Measurements from ENCODE around the gene PRR18.

DNA sequence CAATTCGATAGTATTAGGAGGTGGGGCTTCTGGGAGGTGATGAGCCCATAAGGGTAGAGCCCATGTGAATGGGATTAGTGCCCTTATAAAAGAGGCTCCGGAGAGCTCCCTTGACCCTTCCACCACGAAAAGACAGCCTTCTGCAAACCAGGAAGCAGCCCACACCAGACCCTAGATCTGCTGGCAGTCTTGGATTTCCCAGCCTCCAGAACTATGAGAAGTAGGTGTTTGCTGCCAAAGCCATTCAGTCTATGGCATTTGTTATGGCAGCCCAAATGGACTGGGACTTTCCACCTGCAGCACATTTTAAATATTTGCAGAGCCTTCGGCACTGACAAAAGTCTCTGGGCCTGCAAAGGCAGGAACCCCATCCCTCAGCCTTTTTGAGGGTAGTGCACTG is 46.0 kb upstream of the PRR18 start:
- TF ChIP-seq, protein P1, sequence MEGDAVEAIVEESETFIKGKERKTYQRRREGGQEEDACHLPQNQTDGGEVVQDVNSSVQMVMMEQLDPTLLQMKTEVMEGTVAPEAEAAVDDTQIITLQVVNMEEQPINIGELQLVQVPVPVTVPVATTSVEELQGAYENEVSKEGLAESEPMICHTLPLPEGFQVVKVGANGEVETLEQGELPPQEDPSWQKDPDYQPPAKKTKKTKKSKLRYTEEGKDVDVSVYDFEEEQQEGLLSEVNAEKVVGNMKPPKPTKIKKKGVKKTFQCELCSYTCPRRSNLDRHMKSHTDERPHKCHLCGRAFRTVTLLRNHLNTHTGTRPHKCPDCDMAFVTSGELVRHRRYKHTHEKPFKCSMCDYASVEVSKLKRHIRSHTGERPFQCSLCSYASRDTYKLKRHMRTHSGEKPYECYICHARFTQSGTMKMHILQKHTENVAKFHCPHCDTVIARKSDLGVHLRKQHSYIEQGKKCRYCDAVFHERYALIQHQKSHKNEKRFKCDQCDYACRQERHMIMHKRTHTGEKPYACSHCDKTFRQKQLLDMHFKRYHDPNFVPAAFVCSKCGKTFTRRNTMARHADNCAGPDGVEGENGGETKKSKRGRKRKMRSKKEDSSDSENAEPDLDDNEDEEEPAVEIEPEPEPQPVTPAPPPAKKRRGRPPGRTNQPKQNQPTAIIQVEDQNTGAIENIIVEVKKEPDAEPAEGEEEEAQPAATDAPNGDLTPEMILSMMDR (conservative IDR thresholded peaks at IDR 0.05; ENCODE audit: low read depth, low read length) = no peak
- TF ChIP-seq EZH2 (IDR thresholded peaks at IDR 0.05; ENCODE audit: low read length, unreplicated experiment) = no peak

Measured in PC-3 (cell line).